Measurements from ENCODE around the gene C22orf31.

GRCh38 chr22:29037340-29037932, 24.2 kb downstream of the C22orf31 start:
- TF ChIP-seq MAX (IDR thresholded peaks at IDR 0.05; ENCODE audit: insufficient read depth, insufficient read length) = no peak
- no peak for TF ChIP-seq CTCF (IDR thresholded peaks at IDR 0.05; ENCODE audit: extremely low read depth in 1 of 2, insufficient read depth in 1 of 2, low read depth in 1 of 2, low read length in 2 of 2)
- TF ChIP-seq EZH2 (IDR thresholded peaks at IDR 0.05; ENCODE audit: borderline replicate concordance, low read depth, low read length, severe bottlenecking) = no peak
- TF ChIP-seq POLR2AphosphoS5 (IDR thresholded peaks at IDR 0.05; ENCODE audit: insufficient read depth, low read depth, low read length) = no peak
- TF ChIP-seq POLR2A (IDR thresholded peaks at IDR 0.05; ENCODE audit: low read depth, low read length) = no peak
- TF ChIP-seq JUN (IDR thresholded peaks at IDR 0.05; ENCODE audit: borderline replicate concordance, insufficient read depth, insufficient read length, low read depth) = no peak
- no peak for TF ChIP-seq GATA2 (IDR thresholded peaks at IDR 0.05; ENCODE audit: insufficient read depth, insufficient read length, low read depth, low read length)
- no peak for TF ChIP-seq FOS (IDR thresholded peaks at IDR 0.05; ENCODE audit: borderline replicate concordance, insufficient read depth, low read length)
- no peak for TF ChIP-seq MYC (IDR thresholded peaks at IDR 0.05; ENCODE audit: low read depth, low read length)
